ENCODE measurements around the gene PPP2R3C. TPM values are rescaled to one million over a fixed set of nuclear protein-coding genes. Genes with fewer than 3 reads are reported as not detected.

The PPP2R3C gene
- total RNA-seq, 1 donor from 2014 or later = 24.5 TPM

DNA sequence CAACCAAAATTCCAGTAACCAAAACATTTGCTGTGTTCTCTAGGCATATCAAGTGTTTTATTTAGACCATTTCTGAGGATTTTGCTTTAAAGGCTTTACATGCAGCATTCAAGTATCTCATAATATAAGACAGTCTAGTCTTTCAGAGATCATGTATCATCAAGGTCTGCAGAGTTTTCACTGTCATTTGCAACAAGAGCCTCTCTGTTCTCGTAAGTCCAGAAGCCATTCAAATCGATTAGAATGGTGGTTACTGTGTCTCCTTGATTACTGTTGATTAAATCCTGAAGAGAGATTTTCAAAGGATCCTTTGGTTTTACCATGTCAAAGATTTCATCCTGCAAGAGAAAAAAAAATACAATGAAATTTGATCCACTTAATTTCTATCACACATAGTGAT is 36.3 kb downstream of the PPP2R3C start:
- no peak overlapping the region for H3K4me3 ChIP-seq (ENCODE audit: low read depth, low read length)
- TF ChIP-seq, protein P1, sequence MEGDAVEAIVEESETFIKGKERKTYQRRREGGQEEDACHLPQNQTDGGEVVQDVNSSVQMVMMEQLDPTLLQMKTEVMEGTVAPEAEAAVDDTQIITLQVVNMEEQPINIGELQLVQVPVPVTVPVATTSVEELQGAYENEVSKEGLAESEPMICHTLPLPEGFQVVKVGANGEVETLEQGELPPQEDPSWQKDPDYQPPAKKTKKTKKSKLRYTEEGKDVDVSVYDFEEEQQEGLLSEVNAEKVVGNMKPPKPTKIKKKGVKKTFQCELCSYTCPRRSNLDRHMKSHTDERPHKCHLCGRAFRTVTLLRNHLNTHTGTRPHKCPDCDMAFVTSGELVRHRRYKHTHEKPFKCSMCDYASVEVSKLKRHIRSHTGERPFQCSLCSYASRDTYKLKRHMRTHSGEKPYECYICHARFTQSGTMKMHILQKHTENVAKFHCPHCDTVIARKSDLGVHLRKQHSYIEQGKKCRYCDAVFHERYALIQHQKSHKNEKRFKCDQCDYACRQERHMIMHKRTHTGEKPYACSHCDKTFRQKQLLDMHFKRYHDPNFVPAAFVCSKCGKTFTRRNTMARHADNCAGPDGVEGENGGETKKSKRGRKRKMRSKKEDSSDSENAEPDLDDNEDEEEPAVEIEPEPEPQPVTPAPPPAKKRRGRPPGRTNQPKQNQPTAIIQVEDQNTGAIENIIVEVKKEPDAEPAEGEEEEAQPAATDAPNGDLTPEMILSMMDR (conservative IDR thresholded peaks at IDR 0.05; ENCODE audit: low read depth, low read length) = no peak
- no peak for DNase-seq (ENCODE audit: low read depth)

DNA sequence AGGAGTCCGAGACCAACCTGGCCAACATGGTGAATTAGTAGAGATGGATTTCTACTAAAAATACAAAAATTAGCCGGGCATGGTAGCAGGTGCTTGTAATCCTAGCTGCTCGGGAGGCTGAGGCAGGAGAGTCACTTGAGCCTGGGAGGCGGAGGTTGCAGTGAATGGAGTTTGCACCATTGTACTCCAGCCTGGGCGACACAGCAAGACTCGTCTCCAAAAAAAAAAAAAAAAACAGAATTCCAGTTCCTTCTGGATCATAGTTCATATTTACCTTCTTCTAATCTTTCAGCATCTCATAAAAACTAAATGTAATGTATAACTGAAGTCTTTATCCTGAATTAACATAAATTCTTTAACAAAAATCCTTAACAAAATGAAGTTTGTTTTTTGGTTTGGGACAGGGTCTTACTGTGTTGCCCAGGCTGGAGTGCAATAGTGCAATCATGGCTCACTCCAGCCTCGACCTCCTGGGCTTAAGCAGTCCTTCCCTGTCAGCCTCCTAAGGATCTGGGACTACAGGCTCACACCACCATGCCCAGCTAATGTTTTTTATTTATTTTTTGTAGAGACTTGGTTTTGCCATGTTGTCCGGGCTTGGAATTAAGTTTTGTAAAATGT is 38.1 kb downstream of the PPP2R3C start:
- no peak for DNase-seq (ENCODE audit: low read depth)
- TF ChIP-seq, protein P1 (conservative IDR thresholded peaks at IDR 0.05; ENCODE audit: low read depth, low read length) = no peak
- no peak overlapping the region for H3K4me3 ChIP-seq (ENCODE audit: low read depth, low read length)

DNA sequence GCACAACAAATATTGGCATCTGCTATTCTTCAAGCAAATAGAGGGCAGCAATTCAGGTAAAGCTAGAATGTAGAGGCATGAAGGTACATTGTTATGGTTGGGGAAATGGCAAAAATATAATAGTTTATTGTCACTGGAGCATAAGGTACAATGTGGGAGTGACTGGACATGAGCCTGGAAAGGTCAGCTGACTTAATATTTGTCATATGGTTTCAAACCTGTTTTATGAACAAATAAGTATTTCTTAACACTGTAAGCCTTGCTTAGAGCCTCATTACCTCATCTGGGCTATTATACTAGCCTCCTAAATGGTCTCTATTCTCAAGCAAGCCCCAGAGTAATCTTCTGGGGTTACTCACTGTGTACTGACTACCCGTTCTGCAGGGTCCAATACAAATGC is 42.0 kb downstream of the PPP2R3C start:
- TF ChIP-seq, protein P1 (conservative IDR thresholded peaks at IDR 0.05; ENCODE audit: low read depth, low read length) = no peak
- no peak overlapping the region for H3K4me3 ChIP-seq (ENCODE audit: low read depth, low read length)
- no peak for DNase-seq (ENCODE audit: low read depth)

DNA sequence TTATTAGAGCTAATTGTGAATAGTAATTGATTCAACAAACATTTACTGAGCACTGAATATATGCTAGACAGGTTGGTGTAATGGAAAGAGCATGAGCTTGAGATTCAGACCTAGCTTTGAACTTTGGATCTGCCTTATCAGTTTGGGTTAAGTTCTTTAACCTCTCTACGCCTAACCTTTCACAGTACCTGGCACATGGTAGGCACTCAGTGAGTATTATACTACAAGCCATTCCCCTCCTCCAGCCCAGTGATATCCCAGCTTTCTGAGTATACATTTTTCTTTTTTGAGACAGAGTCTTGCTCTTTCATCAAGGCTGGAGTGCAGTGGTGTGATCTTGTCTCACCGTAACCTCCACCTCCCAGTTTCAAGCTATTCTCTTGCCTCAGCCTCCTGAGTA is 43.7 kb downstream of the PPP2R3C start:
- H3K4me3 ChIP-seq (ENCODE audit: low read depth, low read length) = no peak overlapping the region
- no peak for DNase-seq (ENCODE audit: low read depth)
- TF ChIP-seq, protein P1 (conservative IDR thresholded peaks at IDR 0.05; ENCODE audit: low read depth, low read length) = no peak

DNA sequence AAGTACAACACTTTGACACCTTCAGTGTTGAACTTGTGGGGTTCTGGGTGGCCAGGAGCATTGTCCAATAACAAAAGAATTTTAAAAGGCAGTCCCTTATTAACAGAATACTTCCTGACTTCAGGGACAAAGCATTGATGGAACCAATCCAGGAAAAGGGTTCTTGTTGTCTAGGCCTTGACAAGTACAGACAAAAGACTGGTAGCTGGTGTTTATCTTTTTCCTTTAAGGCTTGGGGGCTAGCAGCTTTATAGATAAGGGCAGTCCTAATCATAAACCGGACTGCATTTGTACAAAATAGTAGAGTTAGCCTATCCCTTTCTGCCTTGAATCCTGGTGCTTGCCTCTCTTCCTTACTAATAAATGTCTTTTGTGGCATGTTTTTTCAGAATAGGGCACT is 48.3 kb downstream of the PPP2R3C start:
- no peak overlapping the region for H3K4me3 ChIP-seq (ENCODE audit: low read depth, low read length)
- no peak for DNase-seq (ENCODE audit: low read depth)
- TF ChIP-seq, protein P1 (conservative IDR thresholded peaks at IDR 0.05; ENCODE audit: low read depth, low read length) = no peak

DNA sequence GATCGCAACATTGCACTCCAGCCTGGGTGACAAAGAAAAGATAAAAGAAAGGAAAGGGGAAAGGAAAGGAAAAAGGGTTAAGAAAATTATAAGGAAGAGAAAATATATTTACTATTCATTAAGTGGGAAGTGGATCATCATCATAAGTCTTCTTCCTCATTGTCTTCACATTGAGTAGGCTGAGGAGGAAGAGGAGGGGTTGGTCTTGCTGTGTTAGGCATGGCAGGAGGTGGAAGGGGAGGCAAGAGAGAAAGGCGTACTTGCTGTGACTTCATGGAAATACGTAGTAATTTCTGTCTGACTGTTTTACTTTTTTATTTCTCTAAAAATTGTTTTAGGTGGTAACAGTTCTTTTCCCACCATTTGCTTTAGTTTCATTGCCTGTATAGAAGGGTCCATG is 49.6 kb downstream of the PPP2R3C start:
- H3K4me3 ChIP-seq (ENCODE audit: low read depth, low read length) = no peak overlapping the region
- DNase-seq (ENCODE audit: low read depth) = no peak
- TF ChIP-seq, protein P1 (conservative IDR thresholded peaks at IDR 0.05; ENCODE audit: low read depth, low read length) = no peak
